Left ventricle myocardium inferior (tissue), 1 donor: ENCODE measurements around the gene CNTNAP1. TPM values are rescaled to one million over a fixed set of nuclear protein-coding genes. Genes with fewer than 3 reads are reported as not detected.
A peak's percentile ranks its signal among the peaks of the same experiment; 100 is the strongest.
"Not testable (repeated sequence)": the region's sequence is repeated elsewhere in the genome, so short reads cannot be mapped to it uniquely, and the experiment has no call there.

ENCODE experiments used
- DNase-seq: peaks from one replicate; pipeline ENCODE4 v3.0.0-alpha.2; 2020
- H3K27ac ChIP-seq: fragments of 200-600 bp; replicated peaks from 2 replicates; pipeline ENCODE4 v1.8.0; 2021
- H3K27me3 ChIP-seq: fragments of 200-600 bp; 2 replicates; pipeline ENCODE4 v1.8.0; 2021; ENCODE audit warnings: low read depth
- H3K36me3 ChIP-seq: fragments of 200-600 bp; 2 replicates; pipeline ENCODE4 v1.8.0; 2021
- H3K4me1 ChIP-seq: fragments of 200-600 bp; 2 replicates; pipeline ENCODE4 v1.8.0; 2021
- H3K4me3 ChIP-seq: fragments of 200-600 bp; 2 replicates; pipeline ENCODE4 v1.8.0; 2021; ENCODE audit warnings: mild to moderate bottlenecking, moderate library complexity
- H3K9me3 ChIP-seq: fragments of 200-600 bp; replicated peaks from 2 replicates; pipeline ENCODE4 v1.8.0; 2021
- intact Hi-C: fragments of 100-400 bp; cut with micrococcal nuclease; formaldehyde crosslinking; loops from one replicate; pipeline ENCODE4 v1.11.0; 2022
- total RNA-seq: library from RNA; stranded (reverse); fragmentation: NEBNext Ultra II Directional; extraction: Animal tissue kit (Norgen Biotek cat#: 25700); gene quantifications from one replicate; pipeline ENCODE4 v1.2.1, GENCODE V29; 2021
- TF ChIP-seq, protein P1 (sequence below): fragments of 200-600 bp; IDR thresholded peaks from 2 replicates; pipeline ENCODE4 v1.8.0; 2021; ENCODE audit warnings: antibody characterized with exemption, mild to moderate bottlenecking, borderline replicate concordance
- donor health status: DM: no; HTN: yes; CAD: no; lungs with severe emphysema.

CNTNAP1 gene
- total RNA-seq, 1 donor from 2014 or later = 4.2 TPM

DNA sequence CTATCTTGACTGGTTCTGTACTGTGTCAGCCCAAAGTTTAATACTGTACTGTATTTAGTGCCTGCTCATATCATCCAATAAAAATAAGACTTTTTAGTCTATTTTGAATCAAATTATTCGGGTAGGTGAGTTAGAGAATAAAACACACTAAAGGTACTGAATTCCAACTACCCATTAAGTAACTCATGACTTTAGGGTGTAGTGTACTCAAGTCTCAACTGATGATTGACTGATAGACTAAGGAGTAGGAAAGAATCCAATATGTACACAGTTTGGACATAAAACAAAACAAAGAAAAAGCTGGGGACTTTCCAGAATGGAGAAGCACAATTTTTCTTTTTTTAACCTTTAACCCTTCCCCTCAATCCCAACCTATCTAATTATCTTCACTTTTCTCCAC lies 58.4 kb downstream of the CNTNAP1 start:
- intact Hi-C loops = no loop called here
- Histone ChIP-seq H3K27ac (no peak overlapping the region), H3K9me3 (no peaks in the 10 kb centered on the region), H3K4me3 (no peak overlapping the region), H3K27me3 (no peaks in the 10 kb centered on the region), H3K36me3 (peaks cover 4% of the 10 kb centered on the region), H3K4me1 (peaks cover 41% of the 10 kb centered on the region)
- TF ChIP-seq, protein P1, sequence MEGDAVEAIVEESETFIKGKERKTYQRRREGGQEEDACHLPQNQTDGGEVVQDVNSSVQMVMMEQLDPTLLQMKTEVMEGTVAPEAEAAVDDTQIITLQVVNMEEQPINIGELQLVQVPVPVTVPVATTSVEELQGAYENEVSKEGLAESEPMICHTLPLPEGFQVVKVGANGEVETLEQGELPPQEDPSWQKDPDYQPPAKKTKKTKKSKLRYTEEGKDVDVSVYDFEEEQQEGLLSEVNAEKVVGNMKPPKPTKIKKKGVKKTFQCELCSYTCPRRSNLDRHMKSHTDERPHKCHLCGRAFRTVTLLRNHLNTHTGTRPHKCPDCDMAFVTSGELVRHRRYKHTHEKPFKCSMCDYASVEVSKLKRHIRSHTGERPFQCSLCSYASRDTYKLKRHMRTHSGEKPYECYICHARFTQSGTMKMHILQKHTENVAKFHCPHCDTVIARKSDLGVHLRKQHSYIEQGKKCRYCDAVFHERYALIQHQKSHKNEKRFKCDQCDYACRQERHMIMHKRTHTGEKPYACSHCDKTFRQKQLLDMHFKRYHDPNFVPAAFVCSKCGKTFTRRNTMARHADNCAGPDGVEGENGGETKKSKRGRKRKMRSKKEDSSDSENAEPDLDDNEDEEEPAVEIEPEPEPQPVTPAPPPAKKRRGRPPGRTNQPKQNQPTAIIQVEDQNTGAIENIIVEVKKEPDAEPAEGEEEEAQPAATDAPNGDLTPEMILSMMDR = no peak
- DNase-seq = no peak

DNA sequence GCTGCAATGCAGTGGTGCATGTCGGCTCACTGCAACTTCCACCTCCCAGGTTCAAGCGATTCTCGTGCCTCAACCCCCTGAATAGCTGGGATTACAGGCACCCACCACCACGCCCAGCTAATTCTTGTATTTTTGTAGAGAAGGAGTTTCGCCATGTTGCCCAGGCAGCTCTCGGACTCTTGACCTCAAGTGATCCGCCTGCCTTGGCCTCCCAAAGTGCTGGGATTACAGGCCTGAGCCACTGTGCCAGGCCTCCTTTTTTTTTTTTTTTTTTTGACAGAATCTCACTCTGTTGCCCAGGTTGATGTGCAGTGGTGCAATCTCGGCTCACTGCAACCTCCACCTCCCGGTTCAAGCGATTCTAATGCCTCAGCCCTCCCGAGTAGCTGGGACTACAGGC lies 60.6 kb downstream of the CNTNAP1 start:
- DNase-seq, H3K27me3 ChIP-seq, H3K4me3 ChIP-seq, H3K27ac ChIP-seq, H3K9me3 ChIP-seq, intact Hi-C loops, H3K36me3 ChIP-seq: not testable (repeated sequence)
- H3K4me1 ChIP-seq = peaks cover 33% of the 10 kb centered on the region

DNA sequence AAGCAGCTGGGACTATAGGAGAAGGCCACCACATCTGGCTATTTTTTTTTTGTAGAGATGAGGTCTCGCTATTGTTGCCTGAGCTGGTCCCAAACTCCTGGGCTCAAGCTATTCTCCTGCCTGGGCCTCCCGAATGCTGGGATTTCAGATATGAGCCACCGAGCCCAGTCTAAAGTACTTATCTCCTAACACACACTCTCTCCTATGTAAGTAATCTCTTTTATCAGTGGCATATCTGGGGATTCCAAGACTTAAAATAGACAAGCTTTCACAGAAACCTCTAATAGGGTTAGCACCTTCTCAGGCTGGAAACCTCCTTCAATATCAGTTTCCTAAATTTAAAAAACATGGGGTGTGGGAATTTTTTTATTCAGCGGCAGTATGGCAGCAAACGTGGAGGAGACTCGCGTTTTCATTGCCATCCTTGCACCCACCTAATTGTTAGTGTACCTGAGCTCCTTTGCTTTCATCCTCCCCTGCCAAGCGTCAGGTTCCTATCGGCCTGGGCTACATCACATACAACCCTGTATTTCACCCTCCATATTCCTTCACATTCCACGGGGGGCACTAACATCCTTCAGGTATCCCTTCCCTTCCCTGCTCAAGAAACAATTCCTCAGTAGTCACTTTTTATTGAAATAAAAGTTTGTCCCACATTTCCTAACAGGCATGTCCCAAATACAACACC lies 61.4 kb downstream of the CNTNAP1 start:
- Histone ChIP-seq H3K36me3 (peaks cover 4% of the 10 kb centered on the region), H3K9me3 (no peaks in the 10 kb centered on the region), H3K27ac (peak overlapping the region; percentile 96), H3K4me3 (peak overlapping the region; percentile 86), H3K27me3 (no peaks in the 10 kb centered on the region), H3K4me1 (peaks cover 41% of the 10 kb centered on the region)
- TF ChIP-seq, protein P1 = no peak
- intact Hi-C loops = no loop called here
- no peak for DNase-seq

DNA sequence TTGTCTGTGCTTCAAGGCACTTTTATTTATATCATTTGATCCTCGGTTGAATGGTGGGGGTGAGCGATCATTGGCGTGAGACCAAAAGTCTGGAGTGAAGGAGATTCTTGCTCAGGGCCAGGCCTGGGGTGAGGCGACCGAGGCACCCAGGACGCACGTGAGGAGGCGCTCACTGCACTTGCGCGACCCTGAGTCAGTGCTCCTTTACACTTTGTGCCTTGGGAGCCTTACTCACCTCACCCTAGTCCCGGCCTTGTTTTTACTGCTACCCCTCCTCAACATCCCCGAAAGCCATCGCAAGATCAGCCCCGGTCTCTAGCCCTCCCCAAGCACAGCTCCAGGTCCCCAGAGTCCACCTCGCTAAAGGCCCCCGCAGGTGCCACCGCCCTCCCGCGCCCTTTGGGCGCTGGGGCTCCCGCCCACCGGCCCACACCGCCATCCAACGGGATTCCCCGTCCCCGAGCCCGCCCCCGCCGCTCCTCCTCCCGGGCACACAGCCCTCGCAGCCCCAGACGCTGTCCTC lies 62.0 kb downstream of the CNTNAP1 start:
- Histone ChIP-seq H3K27ac (peak overlapping the region; percentile 96), H3K4me3 (peak overlapping the region; percentile 86), H3K4me1 (peaks cover 47% of the 10 kb centered on the region), H3K36me3 (peaks cover 4% of the 10 kb centered on the region), H3K9me3 (no peaks in the 10 kb centered on the region), H3K27me3 (no peaks in the 10 kb centered on the region)
- intact Hi-C loops = no loop called here
- TF ChIP-seq, protein P1 = no peak
- DNase-seq = peak; percentile 85

DNA sequence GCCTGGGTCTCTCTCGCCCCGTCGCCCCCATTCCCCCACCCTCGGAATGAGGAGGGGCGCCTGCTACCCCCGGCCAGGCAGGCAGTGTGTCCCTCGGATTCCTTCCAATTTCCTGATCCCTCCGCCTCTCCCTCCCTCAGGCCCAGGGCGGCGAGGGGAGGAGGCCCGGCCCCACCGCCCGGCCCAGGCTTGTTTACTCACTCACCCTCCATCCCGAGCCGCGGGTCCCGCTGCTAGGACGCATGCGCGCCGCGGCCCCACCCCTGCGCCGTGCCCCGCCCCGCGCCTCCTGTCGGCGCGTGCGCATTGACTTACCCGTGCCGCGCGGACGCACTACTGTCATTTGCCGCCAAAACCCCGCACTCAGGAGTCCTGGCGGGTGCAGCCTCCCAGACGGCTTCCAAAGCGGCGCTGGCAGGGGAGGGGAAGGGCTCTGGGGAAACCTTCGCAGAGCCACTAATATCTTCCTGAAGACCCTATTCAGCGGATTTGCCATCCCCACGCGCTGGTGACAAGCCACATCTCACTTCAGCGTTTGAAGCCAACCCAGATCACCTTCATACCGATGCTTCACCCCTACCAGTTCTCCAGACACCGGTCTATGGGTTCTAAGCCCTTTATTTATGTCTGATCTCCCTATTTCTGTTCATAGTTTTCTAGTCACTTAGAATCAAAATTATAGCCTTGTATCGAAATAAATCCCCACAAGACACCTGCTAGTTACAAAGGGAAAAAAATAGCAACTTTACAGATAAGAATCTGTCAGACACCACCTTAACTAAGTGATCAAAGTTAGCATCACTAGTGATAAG lies 62.7 kb downstream of the CNTNAP1 start, which contains the start of gene EZH1:
EZH1 (minus strand) TSS at position 235 of the 812 bp plus-strand sequence. CDS start 16,099 bp downstream, outside the sequence.
- Histone ChIP-seq H3K27ac (peak within 1 kb of the TSS; percentile 96), H3K4me1 (peaks cover 54% of the 10 kb centered on the region), H3K4me3 (peak within 1 kb of the TSS; percentile 86), H3K36me3 (peaks cover 4% of the 10 kb centered on the region), H3K27me3 (no peaks in the 10 kb centered on the region), H3K9me3 (no peaks in the 10 kb centered on the region)
- intact Hi-C loops = no loop called here
- DNase-seq = peak; percentile 90
- TF ChIP-seq, protein P1 = peak; percentile 28
